ENCODE results near the gene CENPN. TPM values are rescaled to one million over a fixed set of nuclear protein-coding genes. Genes with fewer than 3 reads are reported as not detected.

Gene CENPN
- total RNA-seq, 4 donors from 2014 or later, result 3.8 to 5.2 (median 4.9) TPM

DNA sequence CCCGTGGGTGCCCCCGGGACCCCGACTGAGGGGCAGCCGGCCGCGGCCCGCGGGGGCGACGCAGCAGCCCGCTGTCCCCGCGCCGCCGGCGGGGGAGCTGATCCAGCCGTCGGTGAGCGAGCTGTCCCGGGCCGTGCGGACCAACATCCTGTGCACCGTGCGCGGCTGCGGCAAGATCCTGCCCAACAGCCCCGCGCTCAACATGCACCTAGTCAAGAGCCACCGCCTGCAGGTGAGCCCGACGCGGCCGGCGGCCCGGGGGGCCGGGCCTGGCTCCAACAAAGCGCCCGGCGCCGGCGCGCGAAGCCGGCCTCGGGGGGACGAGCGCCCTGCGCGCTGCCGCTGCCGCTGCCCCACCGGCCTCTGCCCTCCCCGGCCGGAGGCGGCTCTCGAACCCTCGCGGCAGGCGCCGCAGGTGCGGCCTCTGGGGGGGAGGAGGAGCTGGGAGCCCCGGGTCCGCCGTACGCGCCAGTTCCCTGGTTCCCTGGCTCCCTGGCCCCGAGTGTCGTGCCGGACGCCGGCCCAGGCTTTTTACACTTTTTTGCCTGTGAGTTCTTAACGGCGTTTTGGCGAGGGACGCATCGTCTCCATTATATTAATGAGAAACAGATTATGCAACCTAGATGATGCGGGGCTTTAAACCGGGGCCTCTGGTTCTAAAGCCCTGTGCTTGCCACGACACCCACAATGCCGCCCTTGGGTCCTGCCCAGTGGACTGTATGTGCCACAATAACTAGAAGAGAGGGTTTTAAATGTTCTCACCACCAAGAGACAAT, 29.1 kb downstream of the CENPN start:
- WGBS, 2 donors, result 0 to 1% methylated on average over 9 of the region's 80 CpGs
- intact Hi-C loops (cut with DNase I; ENCODE audit: low total_unique reads), result no loop called here
- peak overlapping the region; percentile 70 for H3K4me3 ChIP-seq (ENCODE audit: low read depth, poor library complexity, severe bottlenecking)
- TF ChIP-seq, protein P1, sequence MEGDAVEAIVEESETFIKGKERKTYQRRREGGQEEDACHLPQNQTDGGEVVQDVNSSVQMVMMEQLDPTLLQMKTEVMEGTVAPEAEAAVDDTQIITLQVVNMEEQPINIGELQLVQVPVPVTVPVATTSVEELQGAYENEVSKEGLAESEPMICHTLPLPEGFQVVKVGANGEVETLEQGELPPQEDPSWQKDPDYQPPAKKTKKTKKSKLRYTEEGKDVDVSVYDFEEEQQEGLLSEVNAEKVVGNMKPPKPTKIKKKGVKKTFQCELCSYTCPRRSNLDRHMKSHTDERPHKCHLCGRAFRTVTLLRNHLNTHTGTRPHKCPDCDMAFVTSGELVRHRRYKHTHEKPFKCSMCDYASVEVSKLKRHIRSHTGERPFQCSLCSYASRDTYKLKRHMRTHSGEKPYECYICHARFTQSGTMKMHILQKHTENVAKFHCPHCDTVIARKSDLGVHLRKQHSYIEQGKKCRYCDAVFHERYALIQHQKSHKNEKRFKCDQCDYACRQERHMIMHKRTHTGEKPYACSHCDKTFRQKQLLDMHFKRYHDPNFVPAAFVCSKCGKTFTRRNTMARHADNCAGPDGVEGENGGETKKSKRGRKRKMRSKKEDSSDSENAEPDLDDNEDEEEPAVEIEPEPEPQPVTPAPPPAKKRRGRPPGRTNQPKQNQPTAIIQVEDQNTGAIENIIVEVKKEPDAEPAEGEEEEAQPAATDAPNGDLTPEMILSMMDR (IDR thresholded peaks at IDR 0.05), result no peak
- TF ChIP-seq POLR2A (IDR thresholded peaks at IDR 0.05), result no peak
- DNase-seq (ENCODE audit: low spot score in 2 of 2), result no peak

DNA sequence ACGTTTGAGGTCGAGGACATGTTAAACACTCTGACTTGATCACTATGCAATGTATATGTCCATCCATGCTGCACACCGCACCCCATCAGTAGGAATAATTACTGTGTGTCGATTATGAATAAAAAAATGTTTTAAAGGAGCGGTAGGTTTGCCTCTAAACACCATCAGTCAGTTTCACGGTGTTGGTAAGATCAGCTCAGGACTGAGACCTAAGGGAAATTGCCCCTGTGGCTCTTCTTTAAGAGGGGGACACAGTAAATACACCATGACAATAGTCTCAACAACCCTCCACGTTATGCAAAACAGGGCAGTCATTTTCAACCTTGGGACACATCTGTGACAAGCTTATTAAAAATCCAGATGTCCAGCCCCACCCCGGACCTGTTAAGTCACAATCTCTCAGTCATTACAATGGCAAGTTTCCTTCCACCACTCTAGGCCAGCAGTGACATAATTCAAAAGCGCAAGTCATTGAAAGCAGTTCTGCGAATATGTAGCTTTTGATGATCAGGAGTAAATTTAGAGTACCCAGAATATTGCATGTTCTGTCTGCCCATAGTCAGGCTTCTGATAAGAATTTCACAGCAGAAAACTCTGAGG, 29.8 kb downstream of the CENPN start:
- H3K4me3 ChIP-seq (ENCODE audit: low read depth, poor library complexity, severe bottlenecking), result peak overlapping the region; percentile 70
- intact Hi-C loops (cut with DNase I; ENCODE audit: low total_unique reads), result no loop called here
- no peak for DNase-seq (ENCODE audit: low spot score in 2 of 2)
- 15 to 22% methylated on average over 10 of the region's 10 CpGs for WGBS, 2 donors
- TF ChIP-seq, protein P1 (IDR thresholded peaks at IDR 0.05), result no peak
- no peak for TF ChIP-seq POLR2A (IDR thresholded peaks at IDR 0.05)

DNA sequence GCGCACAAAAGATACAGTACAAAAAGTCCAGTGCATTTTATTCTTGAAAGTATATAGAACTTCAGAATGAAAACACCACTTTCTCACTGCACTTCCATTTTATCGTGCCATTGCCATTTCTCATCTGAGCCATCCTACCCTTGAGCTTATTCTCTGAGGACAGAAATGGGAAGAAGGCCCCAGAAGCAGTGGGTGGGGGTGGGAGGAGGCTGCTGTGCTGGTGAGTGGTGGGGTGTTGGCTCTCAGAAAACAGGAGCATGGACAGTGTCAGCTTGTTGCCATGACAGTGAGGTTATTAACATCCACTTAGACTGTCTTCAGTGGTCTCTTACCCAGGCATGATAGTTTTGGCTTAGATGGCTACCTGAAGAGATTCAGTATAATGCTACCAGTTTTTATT, 33.1 kb downstream of the CENPN start:
- TF ChIP-seq POLR2A (IDR thresholded peaks at IDR 0.05), result no peak
- TF ChIP-seq, protein P1 (IDR thresholded peaks at IDR 0.05), result no peak
- intact Hi-C loops (cut with DNase I; ENCODE audit: low total_unique reads), result no loop called here
- 96 to 97% methylated on average over 2 of the region's 2 CpGs for WGBS, 2 donors

DNA sequence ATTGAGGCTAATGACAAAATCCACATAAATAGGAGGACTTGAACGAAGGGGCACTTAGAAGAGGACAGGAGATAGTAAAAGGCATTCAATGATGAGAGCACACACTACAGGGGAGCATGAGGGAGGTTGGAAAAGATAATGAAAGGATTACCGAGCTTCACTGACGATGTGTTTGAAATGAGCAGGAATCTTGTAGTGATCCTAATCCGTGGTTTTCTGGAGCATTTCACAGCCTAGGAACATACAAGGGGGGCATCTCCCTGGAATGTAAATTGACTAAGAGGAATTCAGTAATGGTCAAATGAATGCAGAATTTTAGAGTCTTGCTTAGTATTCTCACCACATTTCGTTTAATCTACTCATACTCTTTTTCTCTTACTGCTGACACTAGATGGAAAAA, 33.8 kb downstream of the CENPN start:
- H3K4me3 ChIP-seq (ENCODE audit: low read depth, poor library complexity, severe bottlenecking), result no peak overlapping the region
- WGBS, 2 donors, result 84 to 85% methylated on average over 5 of the region's 5 CpGs
- intact Hi-C loops (cut with DNase I; ENCODE audit: low total_unique reads), result no loop called here
- TF ChIP-seq, protein P1 (IDR thresholded peaks at IDR 0.05), result no peak
- TF ChIP-seq POLR2A (IDR thresholded peaks at IDR 0.05), result no peak
- DNase-seq (ENCODE audit: low spot score in 2 of 2), result no peak

More for the DNA sequence above, 33.1 kb downstream of the CENPN start:
- H3K4me3 ChIP-seq (ENCODE audit: low read depth, poor library complexity, severe bottlenecking), result no peak overlapping the region
- DNase-seq (ENCODE audit: low spot score in 2 of 2), result no peak

DNA sequence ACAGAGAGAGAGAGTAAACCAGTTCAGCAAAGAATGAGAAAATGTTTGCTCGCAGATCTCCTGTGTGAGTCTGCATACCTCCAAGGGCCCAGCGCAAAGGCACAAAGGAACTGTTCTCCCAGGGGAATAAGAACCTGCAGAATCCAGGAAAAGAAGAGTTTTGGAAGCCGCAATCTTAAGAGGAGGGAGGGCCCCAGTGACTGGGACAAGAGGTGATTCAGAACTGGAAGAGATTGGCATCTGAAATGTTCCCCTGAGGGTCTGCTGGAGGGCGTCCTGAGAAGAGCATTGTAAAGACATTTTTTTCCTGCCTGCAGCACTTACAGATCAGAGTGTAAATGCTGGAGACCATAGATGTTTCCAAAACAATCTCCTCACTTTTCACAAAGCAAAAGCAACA, 34.7 kb downstream of the CENPN start:
- TF ChIP-seq, protein P1 (IDR thresholded peaks at IDR 0.05), result no peak
- no peak for TF ChIP-seq POLR2A (IDR thresholded peaks at IDR 0.05)
- intact Hi-C loops (cut with DNase I; ENCODE audit: low total_unique reads), result no loop called here
- no peak for DNase-seq (ENCODE audit: low spot score in 2 of 2)
- WGBS, 2 donors, result 90 to 91% methylated on average over 4 of the region's 4 CpGs
- no peak overlapping the region for H3K4me3 ChIP-seq (ENCODE audit: low read depth, poor library complexity, severe bottlenecking)
